DOHH2 (cell line): Measurements from ENCODE around the gene SYDE1.
"Not testable (repeated sequence)": the region's sequence is repeated elsewhere in the genome, so short reads cannot be mapped to it uniquely, and the experiment has no call there.

Experiments used
- CTCF ChIP-seq: fragments of 200-600 bp; sonication (generic); IDR thresholded peaks from one replicate; pipeline ENCODE4 v1.5.1; 2014; ENCODE audit warnings: antibody characterized with exemption, mild to moderate bottlenecking, low read depth, low read length; ENCODE audit not compliant: poor library complexity, severe bottlenecking
- EZH2phosphoT487 ChIP-seq: fragments of 200-600 bp; sonication (generic); IDR thresholded peaks from 2 replicates; pipeline ENCODE4 v1.6.1; 2017; ENCODE audit warnings: borderline replicate concordance, mild to moderate bottlenecking, antibody characterized with exemption, low read length, moderate library complexity, mixed read lengths

GRCh38 chr19:15097980-15098379 lies 9.2 kb upstream of the SYDE1 start:
- TF ChIP-seq CTCF, EZH2phosphoT487: not testable (repeated sequence)
